Gastrocnemius medialis (tissue), 4 donors: ENCODE measurements around the gene WNT9A.
"Not testable (repeated sequence)": the region's sequence is repeated elsewhere in the genome, so short reads cannot be mapped to it uniquely, and the experiment has no call there.

Source experiments
- CTCF ChIP-seq, 5 experiments: fragments of 450-650 bp in 3 of 5; fragments of 200-600 bp in 2 of 5; sonication (generic) in 2 of 5; IDR thresholded peaks in 4 of 5; conservative IDR thresholded peaks in 1 of 5; 1 replicate in 4 of 5; 2 replicates in 1 of 5; pipeline ENCODE4 v1.5.1; 2016 to 2019; ENCODE audit warnings: antibody characterized with exemption in 5 of 5, mild to moderate bottlenecking in 3 of 5, moderate library complexity in 3 of 5
- POLR2A ChIP-seq, 2 donors: fragments of 450-650 bp; IDR thresholded peaks; one replicate each; pipeline ENCODE4 v1.6.1; 2017; ENCODE audit warnings: antibody characterized with exemption in 2 of 2, mild to moderate bottlenecking in 2 of 2, moderate library complexity in 2 of 2

- TF ChIP-seq CTCF (IDR thresholded peaks at IDR 0.05 in 4 of 5, conservative IDR thresholded peaks at IDR 0.05 in 1 of 5); POLR2A (IDR thresholded peaks at IDR 0.05): not testable (repeated sequence)
These were observed 23.5 kb upstream of the WNT9A start for GRCh38 chr1:227971216-227971615.
